Measurements from ENCODE around the gene SLC13A4.
"Not testable (repeated sequence)": the region's sequence is repeated elsewhere in the genome, so short reads cannot be mapped to it uniquely, and the experiment has no call there.

The SLC13A4 gene, protein sequence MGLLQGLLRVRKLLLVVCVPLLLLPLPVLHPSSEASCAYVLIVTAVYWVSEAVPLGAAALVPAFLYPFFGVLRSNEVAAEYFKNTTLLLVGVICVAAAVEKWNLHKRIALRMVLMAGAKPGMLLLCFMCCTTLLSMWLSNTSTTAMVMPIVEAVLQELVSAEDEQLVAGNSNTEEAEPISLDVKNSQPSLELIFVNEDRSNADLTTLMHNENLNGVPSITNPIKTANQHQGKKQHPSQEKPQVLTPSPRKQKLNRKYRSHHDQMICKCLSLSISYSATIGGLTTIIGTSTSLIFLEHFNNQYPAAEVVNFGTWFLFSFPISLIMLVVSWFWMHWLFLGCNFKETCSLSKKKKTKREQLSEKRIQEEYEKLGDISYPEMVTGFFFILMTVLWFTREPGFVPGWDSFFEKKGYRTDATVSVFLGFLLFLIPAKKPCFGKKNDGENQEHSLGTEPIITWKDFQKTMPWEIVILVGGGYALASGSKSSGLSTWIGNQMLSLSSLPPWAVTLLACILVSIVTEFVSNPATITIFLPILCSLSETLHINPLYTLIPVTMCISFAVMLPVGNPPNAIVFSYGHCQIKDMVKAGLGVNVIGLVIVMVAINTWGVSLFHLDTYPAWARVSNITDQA

DNA sequence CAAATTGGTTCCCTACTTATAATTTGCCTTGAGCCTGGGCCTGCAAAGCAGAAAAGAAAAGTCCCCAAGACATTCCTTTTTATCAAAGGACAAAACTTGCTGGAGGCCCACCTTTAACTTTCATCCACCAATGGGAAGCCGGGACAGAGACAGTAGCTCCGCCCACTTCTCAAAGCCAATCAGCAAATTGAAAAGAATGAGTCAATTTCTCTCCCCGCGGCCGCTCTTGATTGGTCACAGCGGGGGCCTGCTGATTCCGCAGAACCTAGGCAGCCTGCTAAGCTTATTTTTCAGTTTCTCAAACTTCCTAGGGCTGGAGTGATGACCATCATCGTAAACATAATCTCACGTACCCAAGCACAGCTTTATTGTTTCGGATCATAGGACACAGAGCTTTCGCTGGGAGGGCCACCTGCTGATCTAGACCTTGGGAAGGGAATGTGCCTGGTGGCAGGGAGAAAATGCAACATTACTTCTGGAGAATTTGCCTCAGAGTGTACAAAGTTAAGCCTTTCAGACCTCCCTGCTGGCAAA lies at the start of gene SLC13A4:
TSS of gene SLC13A4 (minus strand) at position 51 of the 534 bp plus-strand sequence. CDS start 690 bp downstream, outside the sequence.
- Mint-ChIP-seq H3K27ac (no peak within 1 kb of the TSS), H3K4me3 (no peak within 1 kb of the TSS), H3K4me1 (ENCODE audit: low read depth) (no peaks in the 10 kb centered on the region), H3K36me3 (no peaks in the 10 kb centered on the region), H3K27me3 (peaks cover 3% of the 10 kb centered on the region), H3K9me3 (ENCODE audit: low read depth) (no peaks in the 10 kb centered on the region)

DNA sequence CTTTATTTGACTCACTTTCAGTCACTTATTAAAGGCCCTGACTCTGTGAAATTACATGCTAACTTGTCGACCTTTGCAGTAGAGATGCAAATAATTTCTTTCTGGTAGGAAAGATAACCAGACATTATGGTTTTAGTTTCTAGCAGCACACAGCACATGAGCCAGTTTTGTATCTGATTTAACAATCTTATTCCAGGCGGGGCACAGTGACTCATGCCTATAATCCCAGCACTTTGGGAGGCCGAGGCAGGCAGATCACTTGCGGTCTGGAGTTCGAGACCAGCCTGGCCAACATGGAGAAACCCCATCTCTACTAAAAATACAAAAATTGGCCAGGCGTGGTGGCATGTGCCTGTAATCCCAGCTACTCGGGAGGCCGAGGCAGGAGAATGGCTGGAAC lies 47.9 kb upstream of the SLC13A4 start:
- not testable (repeated sequence) for H3K4me3 Mint-ChIP-seq; H3K9me3 Mint-ChIP-seq (ENCODE audit: low read depth); H3K27me3 Mint-ChIP-seq; H3K36me3 Mint-ChIP-seq; H3K27ac Mint-ChIP-seq; H3K4me1 Mint-ChIP-seq (ENCODE audit: low read depth)

DNA sequence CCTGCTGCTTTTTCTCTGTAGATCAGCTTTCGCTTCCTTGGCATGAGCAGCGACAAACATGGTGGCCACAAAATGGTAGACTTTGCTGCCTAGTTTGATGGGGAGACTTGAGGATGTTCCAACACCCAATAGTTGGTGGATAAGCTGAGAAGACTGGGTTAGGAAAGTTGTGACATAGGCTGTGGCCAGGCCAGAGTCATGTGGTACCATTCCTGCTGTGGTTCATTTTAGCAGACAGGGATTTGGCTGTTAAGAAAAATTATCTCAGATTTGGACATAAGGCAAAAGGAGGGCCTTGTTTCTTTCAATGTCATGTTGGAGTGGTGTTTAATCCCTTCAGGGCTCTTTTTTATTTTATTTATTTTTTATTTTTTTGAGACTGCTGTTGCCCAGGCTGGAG lies 47.2 kb upstream of the SLC13A4 start:
- Mint-ChIP-seq H3K27me3 (peaks cover 3% of the 10 kb centered on the region), H3K9me3 (ENCODE audit: low read depth) (peaks cover 7% of the 10 kb centered on the region), H3K4me1 (ENCODE audit: low read depth) (no peaks in the 10 kb centered on the region), H3K4me3 (no peak overlapping the region), H3K27ac (no peak overlapping the region), H3K36me3 (no peaks in the 10 kb centered on the region)

DNA sequence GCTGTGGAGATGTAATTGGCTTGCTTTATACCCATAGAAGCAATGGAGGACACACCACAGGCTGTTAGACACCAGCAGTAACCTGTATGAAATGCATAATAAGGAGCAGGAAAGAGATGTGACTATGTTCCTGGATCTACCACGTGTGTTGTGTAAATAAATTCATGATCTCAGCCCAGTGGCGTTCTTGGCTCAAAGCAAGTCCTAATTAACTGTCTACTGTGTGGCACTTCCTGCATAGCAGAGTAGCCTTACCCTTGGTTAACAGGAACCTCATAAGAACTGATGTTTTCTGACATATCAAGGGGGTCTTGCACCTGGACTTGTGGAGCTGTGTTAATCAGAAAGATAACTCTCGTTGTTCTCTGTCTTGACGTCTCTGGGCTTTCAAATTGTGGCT lies 46.3 kb upstream of the SLC13A4 start:
- H3K4me3 Mint-ChIP-seq: no peak overlapping the region
- no peaks in the 10 kb centered on the region for H3K36me3 Mint-ChIP-seq
- H3K27ac Mint-ChIP-seq: no peak overlapping the region
- peaks cover 7% of the 10 kb centered on the region for H3K9me3 Mint-ChIP-seq (ENCODE audit: low read depth)
- peaks cover 3% of the 10 kb centered on the region for H3K27me3 Mint-ChIP-seq
- H3K4me1 Mint-ChIP-seq (ENCODE audit: low read depth): no peaks in the 10 kb centered on the region

DNA sequence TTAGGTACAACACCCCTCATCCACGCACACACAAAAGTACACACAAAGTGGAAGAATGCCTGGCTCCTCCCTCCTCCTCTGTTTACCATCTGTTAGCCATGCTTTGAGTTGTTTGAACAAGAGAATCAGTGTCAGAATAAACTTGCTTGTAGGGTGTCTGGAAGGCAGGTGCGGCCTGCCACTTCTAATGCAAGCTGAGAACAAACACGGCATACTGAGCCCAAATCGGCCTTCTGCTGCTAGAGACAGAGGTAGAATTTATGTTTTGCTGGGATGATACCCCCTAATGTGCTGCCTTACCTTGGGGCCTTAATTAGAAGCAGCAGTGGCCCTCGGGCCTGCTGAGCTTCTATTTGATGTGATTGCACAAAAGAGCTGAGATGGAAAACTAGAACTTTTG lies 45.5 kb upstream of the SLC13A4 start:
- Mint-ChIP-seq H3K27me3 (peaks cover 3% of the 10 kb centered on the region), H3K4me1 (ENCODE audit: low read depth) (no peaks in the 10 kb centered on the region), H3K36me3 (no peaks in the 10 kb centered on the region), H3K4me3 (no peak overlapping the region), H3K27ac (no peak overlapping the region), H3K9me3 (ENCODE audit: low read depth) (peaks cover 3% of the 10 kb centered on the region)

DNA sequence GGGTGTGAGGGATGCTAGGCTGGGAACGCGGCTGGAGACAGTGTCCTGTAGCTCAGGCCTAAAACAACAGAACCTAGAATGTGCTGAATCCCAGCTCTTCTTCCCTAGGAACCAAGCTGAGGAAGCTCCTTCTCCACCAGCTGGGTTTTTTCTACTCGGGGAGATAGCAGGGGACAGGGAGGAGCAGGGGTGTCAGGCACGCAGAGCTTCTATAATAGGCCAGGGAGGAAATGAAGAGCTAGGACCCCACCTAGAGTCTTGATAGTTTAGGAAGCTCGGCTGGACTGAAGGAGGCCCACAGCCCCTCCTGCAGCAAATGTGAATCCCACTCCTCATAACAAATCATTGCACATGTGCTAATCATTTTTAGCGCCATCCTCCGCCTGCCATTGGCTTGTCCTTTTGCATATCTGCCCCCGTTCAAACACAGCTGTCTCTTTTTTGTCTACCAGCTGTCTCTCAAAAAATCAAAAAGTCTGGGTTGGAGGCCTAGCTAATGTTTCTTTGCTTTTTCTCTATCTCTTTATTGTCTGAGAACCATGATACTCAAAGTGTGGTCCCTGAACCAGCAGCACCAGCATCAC lies 44.7 kb upstream of the SLC13A4 start:
- Mint-ChIP-seq H3K27me3 (peaks cover 2% of the 10 kb centered on the region), H3K4me1 (ENCODE audit: low read depth) (no peaks in the 10 kb centered on the region), H3K4me3 (no peak overlapping the region), H3K36me3 (no peaks in the 10 kb centered on the region), H3K27ac (no peak overlapping the region), H3K9me3 (ENCODE audit: low read depth) (no peaks in the 10 kb centered on the region)

DNA sequence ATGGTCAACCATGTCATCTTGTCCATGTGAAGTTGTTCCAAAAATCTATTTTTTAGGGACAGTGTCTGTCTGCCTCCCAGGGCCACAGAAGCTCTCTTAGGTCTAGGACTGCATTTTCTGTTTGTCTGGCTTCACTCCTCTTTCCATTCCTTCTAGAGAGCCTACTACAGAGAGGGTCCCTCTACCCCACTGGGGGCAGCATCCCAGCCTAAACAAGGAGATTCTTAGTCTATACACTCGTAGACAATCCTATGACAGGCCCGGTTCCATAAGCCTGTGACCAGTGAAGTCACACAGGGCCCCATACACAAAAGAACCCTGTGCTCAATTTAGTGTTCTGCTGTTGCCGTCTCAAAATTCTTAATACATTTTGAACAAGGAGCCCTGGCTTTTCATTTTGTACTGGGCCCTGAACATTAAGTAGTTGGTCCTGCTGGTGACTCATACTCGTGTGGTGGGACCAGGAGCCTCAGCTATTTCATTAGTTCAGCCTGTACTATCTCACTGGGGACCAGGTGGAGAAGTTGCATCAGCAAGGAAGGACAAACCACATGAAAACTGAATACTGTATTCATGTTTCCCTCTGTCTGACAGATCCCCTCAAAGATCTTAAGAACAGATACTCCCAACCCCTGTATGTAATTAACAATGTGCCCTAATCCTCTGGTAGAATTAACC lies 44.1 kb upstream of the SLC13A4 start:
- Mint-ChIP-seq H3K4me3 (no peak overlapping the region), H3K36me3 (no peaks in the 10 kb centered on the region), H3K27me3 (peaks cover 4% of the 10 kb centered on the region), H3K4me1 (ENCODE audit: low read depth) (no peaks in the 10 kb centered on the region), H3K27ac (no peak overlapping the region), H3K9me3 (ENCODE audit: low read depth) (no peaks in the 10 kb centered on the region)

DNA sequence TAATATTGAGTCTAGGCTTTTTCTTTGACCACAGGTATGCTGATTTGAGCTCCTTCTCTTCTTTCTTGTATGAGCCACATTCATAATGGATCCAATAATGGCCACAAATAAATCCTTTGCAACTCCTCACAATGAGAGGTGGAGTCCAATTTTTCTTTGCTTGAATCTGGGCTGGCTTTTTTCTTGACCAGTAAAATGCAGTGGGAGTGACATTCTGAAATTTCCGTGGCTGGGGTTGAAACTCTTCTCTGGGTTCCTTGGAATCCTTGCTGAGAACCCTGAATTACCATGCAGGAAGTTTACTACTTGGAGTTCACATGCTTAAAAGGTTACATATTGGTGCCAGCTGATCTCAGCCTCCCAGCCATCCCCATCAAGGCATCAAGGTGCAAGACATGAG lies 43.1 kb upstream of the SLC13A4 start:
- no peaks in the 10 kb centered on the region for H3K9me3 Mint-ChIP-seq (ENCODE audit: low read depth)
- H3K4me3 Mint-ChIP-seq: no peak overlapping the region
- H3K36me3 Mint-ChIP-seq: no peaks in the 10 kb centered on the region
- no peak overlapping the region for H3K27ac Mint-ChIP-seq
- no peaks in the 10 kb centered on the region for H3K4me1 Mint-ChIP-seq (ENCODE audit: low read depth)
- H3K27me3 Mint-ChIP-seq: peaks cover 5% of the 10 kb centered on the region

DNA sequence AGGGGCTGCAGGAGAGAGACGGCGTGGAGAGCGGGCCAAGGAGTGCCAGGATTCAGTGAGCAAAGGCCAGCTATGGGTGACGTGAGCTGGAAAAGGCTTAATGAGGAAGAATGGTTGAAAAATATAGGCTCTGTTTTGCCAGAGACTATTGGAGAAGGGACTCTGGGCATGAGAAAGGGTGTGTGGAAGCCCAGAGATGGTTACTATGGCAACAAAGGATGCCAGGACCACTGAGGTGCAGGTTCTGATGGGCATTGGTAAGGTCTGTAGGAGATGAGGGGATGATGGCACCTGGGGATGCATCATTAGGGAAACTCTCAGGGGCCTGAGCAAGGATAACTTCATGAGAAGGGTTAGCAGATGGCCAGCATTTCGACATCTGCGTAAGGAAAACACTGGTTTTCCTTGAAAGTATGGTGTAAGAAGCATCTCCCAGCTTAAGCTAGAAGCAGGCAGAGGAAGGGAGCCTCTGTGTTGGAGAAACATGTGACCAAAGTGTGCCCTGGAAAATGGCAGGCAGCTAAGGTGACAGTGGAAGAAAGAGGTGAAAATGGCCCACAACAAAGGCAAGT lies 42.2 kb upstream of the SLC13A4 start:
- Mint-ChIP-seq H3K4me3 (no peak overlapping the region), H3K36me3 (no peaks in the 10 kb centered on the region), H3K27ac (no peak overlapping the region), H3K27me3 (peaks cover 5% of the 10 kb centered on the region), H3K9me3 (ENCODE audit: low read depth) (no peaks in the 10 kb centered on the region), H3K4me1 (ENCODE audit: low read depth) (no peaks in the 10 kb centered on the region)

DNA sequence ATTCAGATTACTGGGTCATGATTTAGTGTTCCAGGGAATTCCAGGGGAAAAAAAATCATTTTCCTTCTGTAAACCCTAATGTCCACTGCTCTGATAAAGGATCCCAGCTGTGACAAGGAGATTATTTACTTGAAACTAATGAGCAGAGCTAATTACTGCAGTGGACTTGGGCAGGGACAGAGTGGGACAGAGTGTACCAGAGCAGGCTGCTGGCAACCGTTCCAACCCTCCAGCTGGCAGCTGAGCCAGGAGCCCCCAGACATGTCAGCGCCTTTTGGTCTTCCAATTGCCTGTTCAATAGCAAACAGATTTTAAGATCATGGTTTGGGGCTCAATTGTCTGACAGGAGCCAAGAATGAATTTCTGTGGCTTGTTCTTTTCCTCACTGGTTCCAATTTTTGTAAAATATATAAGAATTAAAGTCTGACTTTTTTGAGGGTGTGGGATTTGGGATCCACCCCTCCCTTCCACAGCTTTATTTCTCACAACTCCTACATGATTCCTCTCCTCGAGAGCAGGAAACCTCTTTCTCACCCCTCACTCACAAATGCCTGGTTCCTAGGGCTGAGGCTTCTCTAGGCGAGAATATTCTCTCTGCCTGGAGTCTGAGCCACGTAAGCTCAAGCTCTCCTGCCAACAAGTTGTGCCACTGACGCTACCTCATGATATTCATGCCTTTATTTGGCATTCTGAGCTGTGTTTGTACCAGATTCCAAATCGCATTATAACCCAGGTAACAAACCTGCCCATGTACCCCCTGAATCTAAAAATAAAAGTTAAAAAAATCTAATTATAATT lies 41.2 kb upstream of the SLC13A4 start:
- H3K9me3 Mint-ChIP-seq (ENCODE audit: low read depth): no peaks in the 10 kb centered on the region
- H3K4me1 Mint-ChIP-seq (ENCODE audit: low read depth): no peaks in the 10 kb centered on the region
- H3K27ac Mint-ChIP-seq: no peak overlapping the region
- H3K4me3 Mint-ChIP-seq: no peak overlapping the region
- H3K36me3 Mint-ChIP-seq: no peaks in the 10 kb centered on the region
- H3K27me3 Mint-ChIP-seq: peaks cover 5% of the 10 kb centered on the region

DNA sequence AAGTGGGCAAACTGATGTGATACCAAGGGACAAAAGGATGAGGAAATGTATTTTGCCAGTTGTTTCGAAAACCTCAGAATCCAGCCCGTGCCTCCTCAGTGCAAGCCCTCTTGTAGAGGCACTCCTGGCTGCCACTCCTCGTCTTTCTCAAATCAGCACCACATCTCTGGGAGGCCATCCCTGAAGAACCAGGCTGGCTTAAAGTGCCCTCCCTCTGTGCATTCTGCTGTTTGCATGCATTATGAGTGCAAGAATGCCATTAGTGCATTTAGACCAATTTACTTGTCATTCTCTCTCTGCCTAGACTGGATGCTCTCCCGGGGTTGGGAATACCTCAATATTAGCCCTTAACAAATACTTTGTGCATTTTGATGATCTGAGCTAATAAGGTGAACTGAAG lies 40.5 kb upstream of the SLC13A4 start:
- H3K27me3 Mint-ChIP-seq: peaks cover 10% of the 10 kb centered on the region
- H3K27ac Mint-ChIP-seq: no peak overlapping the region
- no peak overlapping the region for H3K4me3 Mint-ChIP-seq
- no peaks in the 10 kb centered on the region for H3K9me3 Mint-ChIP-seq (ENCODE audit: low read depth)
- H3K4me1 Mint-ChIP-seq (ENCODE audit: low read depth): no peaks in the 10 kb centered on the region
- no peaks in the 10 kb centered on the region for H3K36me3 Mint-ChIP-seq

DNA sequence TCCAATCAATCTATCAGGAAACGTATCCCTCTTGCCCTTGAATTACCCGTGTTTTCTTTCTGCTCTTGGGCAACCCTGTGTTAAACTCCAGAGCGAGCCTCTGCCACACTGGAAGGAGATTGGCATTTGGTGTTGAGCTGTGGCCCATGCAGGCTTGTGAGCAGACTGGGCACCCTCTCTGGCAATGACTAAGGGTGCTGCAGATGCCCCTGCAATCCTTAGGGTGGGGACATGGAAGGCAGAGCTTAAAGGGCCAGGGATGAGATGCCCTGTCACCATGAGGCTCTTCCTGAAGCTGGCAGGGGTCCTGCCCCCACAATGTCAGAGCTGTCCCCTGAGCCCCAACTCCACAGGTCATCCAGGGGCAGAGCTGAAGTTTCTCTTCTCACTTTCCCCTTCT lies 40.1 kb upstream of the SLC13A4 start:
- no peak overlapping the region for H3K4me3 Mint-ChIP-seq
- no peak overlapping the region for H3K27ac Mint-ChIP-seq
- H3K4me1 Mint-ChIP-seq (ENCODE audit: low read depth): no peaks in the 10 kb centered on the region
- peaks cover 11% of the 10 kb centered on the region for H3K27me3 Mint-ChIP-seq
- H3K9me3 Mint-ChIP-seq (ENCODE audit: low read depth): no peaks in the 10 kb centered on the region
- H3K36me3 Mint-ChIP-seq: no peaks in the 10 kb centered on the region

DNA sequence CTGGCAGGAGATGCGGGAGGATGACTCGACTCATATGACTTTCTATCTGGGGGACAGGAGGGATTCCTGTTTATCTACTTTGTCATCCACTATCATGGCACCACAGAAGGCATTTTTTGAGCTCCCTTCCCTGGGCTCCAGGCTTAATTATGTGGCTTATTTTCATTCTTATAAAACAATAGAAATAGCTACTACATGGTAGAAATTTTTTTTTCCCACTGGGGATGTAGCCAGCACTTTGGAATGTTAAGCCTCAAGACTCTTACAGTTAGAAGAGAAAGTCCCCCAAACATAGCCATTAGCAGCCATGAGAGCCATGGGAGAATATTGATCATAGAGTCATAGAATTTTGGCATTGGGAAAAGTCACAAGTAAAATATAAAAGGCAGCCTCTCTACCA lies 35.3 kb upstream of the SLC13A4 start:
- Mint-ChIP-seq H3K27me3 (peaks cover 14% of the 10 kb centered on the region), H3K27ac (no peak overlapping the region), H3K4me3 (no peak overlapping the region), H3K9me3 (ENCODE audit: low read depth) (no peaks in the 10 kb centered on the region), H3K36me3 (no peaks in the 10 kb centered on the region), H3K4me1 (ENCODE audit: low read depth) (no peaks in the 10 kb centered on the region)
